ENCODE results near the gene TENM4.
A peak's percentile ranks its signal among the peaks of the same experiment; 100 is the strongest.

GRCh38 chr11:79331203-79331901 lies 109.5 kb downstream of the TENM4 start:
- peak; percentile 56 for TF ChIP-seq RAD21 (conservative IDR thresholded peaks at IDR 0.05)
- no peak for TF ChIP-seq EZH2 (IDR thresholded peaks at IDR 0.05; ENCODE audit: borderline replicate concordance, insufficient read depth, low read length, poor library complexity, severe bottlenecking)
- TF ChIP-seq CTCF (IDR thresholded peaks at IDR 0.05; ENCODE audit: poor library complexity, severe bottlenecking), result no peak
- TF ChIP-seq POLR2AphosphoS5 (IDR thresholded peaks at IDR 0.05), result peak; percentile 77
- peak; percentile 93 for TF ChIP-seq REST (IDR thresholded peaks at IDR 0.05; ENCODE audit: borderline replicate concordance)
- TF ChIP-seq TAF1 (IDR thresholded peaks at IDR 0.05; ENCODE audit: low read depth), result peak; percentile 22
